LNCaP clone FGC (cell line): ENCODE results near the gene YPEL3.

Source experiments
- DNase-seq: peaks from one replicate; pipeline ENCODE4 v3.0.0-alpha.2; 2011; ENCODE audit warnings: low read depth
- H3K4me3 ChIP-seq: 2 replicates; pipeline ENCODE4 v1.5.1; 2011; ENCODE audit warnings: mild to moderate bottlenecking, low read depth, low read length, control low read depth
- CTCF ChIP-seq: IDR thresholded peaks from 2 replicates; pipeline ENCODE4 v1.5.1; 2012; ENCODE audit warnings: mild to moderate bottlenecking; ENCODE audit not compliant: control insufficient read depth, insufficient read depth; ENCODE audit errors: extremely low read depth

YPEL3 gene

GRCh38 chr16:30096105-30096861 is at the start of gene YPEL3:
Gene YPEL3, minus strand, starts transcription at chr16:30096213. Its CDS starts 731 bp downstream, at chr16:30095482.
- H3K4me3 ChIP-seq: peak within 1 kb of the TSS; percentile 53
- peak; percentile 41 for DNase-seq
- no peak for TF ChIP-seq CTCF

GRCh38 chr16:30145657-30146056 is 49.6 kb upstream of the YPEL3 start:
- H3K4me3 ChIP-seq: no peak overlapping the region
- TF ChIP-seq CTCF: no peak
- no peak for DNase-seq

- H3K4me3 ChIP-seq: no peak overlapping the region
- DNase-seq: no peak
- no peak for TF ChIP-seq CTCF
These were observed 48.9 kb upstream of the YPEL3 start for GRCh38 chr16:30144917-30145316.

GRCh38 chr16:30144017-30144416 is 48.0 kb upstream of the YPEL3 start:
- DNase-seq: no peak
- TF ChIP-seq CTCF: no peak
- no peak overlapping the region for H3K4me3 ChIP-seq

GRCh38 chr16:30143347-30143702 is 47.3 kb upstream of the YPEL3 start:
- TF ChIP-seq CTCF: no peak
- no peak overlapping the region for H3K4me3 ChIP-seq
- DNase-seq: no peak

GRCh38 chr16:30142672-30143346 is 46.8 kb upstream of the YPEL3 start:
- DNase-seq: no peak
- TF ChIP-seq CTCF: peak; percentile 23; the same call in 1 of the 2 replicates
- H3K4me3 ChIP-seq: no peak overlapping the region
